HG03175 (cell line): ENCODE results near the gene RBBP9.
A peak's percentile ranks its signal among the peaks of the same experiment; 100 is the strongest.
"Not testable (repeated sequence)": the region's sequence is repeated elsewhere in the genome, so short reads cannot be mapped to it uniquely, and the experiment has no call there.

Experiments used
- ATAC-seq: cut with Tn5 transposase; IDR thresholded peaks from one replicate; pipeline ENCODE4 v1.9.1; 2021; ENCODE audit warnings: mild to moderate bottlenecking, moderate library complexity; ENCODE audit not compliant: unreplicated experiment

RBBP9 gene

GRCh38 chr20:18506744-18507143 is 9.7 kb upstream of the RBBP9 start:
- no peak for ATAC-seq

DNA sequence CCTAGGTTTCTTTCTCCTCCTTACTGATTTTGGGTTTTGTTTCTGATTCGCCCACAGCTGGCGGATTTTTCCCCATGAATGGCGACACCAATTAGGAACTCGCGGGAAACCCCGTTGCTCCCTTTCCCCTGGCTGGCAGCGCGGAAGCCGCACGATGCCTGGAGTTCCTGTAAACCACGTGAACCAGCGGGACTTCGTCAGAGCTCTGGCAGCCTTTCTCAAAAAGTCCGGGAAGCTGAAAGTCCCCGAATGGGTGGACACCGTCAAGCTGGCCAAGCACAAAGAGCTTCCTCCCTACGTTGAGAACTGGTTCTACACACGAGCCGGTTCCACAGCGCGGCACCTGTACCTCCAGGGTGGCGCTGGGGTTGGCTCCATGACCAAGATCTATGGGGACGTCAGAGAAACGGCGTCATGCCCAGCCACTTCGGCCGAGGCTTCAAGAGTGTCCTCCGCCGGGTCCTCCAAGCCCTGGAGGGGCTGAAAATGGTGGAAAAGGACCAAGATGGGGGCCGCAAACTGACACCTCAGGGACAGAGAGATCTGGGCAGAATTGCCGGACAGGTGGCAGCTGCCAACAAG is 7.5 kb upstream of the RBBP9 start:
- no peak for ATAC-seq

- not testable (repeated sequence) for ATAC-seq
Measured at GRCh38 chr20:18501672-18502071, 4.6 kb upstream of the RBBP9 start.

DNA sequence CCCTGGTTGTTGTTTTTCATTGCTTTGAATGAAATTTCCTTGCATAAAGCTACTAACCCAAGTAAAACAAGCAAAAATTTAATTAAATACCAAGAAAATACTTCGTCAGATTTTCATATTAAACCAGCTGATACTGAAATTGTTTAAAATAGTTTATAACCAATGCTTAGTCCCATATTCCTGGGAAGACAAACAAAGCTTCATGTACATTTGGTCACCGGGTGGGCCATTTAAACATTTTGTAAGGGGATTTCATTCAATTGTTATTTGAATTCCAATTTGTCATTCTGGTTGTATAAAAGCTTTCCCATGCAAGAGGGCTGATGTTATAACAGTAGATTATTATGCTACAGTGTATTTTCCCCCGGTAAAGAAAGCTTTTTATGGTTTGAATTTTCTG is 578 bp upstream of the RBBP9 start:
- no peak for ATAC-seq

GRCh38 chr20:18496042-18496441 is 983 bp downstream of the RBBP9 start:
- ATAC-seq = no peak

GRCh38 chr20:18488301-18488700 is 8.7 kb downstream of the RBBP9 start:
- ATAC-seq = no peak

DNA sequence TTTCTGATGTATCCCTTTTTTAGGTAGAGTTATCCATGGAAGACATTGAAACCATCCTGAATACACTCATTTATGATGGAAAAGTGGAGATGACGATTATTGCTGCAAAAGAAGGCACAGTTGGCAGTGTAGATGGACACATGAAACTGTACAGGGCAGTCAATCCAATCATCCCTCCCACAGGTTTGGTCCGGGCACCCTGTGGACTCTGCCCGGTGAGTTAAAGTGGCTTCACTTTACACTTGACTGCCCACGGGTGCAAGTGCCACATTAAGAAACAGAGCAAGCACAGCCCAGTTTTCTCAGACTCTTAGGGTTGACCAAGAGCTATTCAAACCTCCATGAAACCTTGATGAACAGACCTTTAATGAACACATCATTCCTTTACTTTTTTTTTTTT is 15.4 kb downstream of the RBBP9 start:
- no peak for ATAC-seq

DNA sequence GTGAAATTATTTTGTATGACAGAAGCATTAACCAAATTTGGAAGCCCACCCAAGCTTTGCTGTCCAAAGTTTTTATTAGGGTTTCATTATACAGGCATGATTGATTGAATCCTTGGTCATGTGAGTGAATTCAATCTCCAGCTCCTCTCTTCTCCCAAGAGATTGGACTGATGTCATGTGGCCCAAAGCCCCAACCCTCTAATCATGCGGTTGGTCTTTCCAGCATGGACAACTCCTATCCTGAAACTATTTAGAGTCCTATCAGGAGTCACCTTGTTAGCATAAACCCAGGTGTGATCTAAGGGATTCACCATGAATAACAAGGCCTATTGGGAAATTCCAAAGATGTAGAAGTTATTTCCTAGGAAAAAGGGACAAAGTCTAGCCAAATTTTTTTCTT is 19.2 kb downstream of the RBBP9 start:
- no peak for ATAC-seq

- no peak for ATAC-seq
Measured at GRCh38 chr20:18477218-18477617, 19.8 kb downstream of the RBBP9 start.

DNA sequence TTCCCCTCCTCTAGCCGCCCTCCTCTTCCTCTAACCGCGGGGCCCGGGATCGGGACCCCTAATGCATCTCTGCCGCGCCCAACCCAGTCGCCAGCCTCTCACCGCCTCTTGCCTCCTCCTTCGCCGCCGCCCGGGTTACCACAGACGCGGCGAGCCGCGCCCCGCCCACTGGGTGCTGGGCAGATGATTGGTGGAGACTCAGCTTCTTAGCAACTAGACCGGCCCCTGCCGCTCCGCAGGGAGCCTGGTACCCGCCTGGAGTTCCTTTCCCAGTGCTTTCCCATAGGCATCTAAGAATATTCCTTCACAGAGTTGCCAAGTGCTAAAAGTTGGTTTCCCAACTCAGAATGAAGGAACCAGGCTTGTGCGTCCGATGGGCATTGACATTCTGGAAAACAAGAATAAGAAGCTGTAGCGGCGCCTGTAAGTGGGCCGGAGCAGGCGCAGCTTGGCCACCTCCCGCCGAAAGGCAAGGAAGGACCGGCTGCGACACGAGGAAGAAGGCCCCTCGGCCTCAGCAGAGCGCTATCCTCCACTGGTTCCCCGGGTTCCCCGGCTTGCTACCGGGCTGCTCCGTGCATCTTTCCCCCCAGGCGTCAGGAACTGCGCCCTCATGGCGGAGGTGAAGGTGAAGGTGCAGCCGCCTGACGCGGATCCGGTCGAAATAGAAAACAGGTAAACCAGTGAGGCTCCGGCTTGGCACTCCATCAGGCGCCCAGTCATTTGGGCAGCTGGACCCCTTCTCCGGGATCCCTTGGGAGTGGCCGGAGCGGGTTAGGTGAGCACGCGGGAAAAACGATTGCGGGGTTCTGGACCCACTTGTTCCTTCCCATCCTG is 29.9 kb downstream of the RBBP9 start, which contains the start of the genes DZANK1 and POLR3F:
DZANK1 (minus strand) TSS at position 137 of the 837 bp plus-strand sequence. CDS start 1,672 bp downstream, outside the sequence.
POLR3F (plus strand) TSS at position 497 of the 837 bp plus-strand sequence; CDS start at position 614, 117 bp downstream.
- peak; percentile 93 for ATAC-seq

GRCh38 chr20:18466574-18466893 is 30.5 kb downstream of the RBBP9 start:
- ATAC-seq = peak; percentile 11

DNA sequence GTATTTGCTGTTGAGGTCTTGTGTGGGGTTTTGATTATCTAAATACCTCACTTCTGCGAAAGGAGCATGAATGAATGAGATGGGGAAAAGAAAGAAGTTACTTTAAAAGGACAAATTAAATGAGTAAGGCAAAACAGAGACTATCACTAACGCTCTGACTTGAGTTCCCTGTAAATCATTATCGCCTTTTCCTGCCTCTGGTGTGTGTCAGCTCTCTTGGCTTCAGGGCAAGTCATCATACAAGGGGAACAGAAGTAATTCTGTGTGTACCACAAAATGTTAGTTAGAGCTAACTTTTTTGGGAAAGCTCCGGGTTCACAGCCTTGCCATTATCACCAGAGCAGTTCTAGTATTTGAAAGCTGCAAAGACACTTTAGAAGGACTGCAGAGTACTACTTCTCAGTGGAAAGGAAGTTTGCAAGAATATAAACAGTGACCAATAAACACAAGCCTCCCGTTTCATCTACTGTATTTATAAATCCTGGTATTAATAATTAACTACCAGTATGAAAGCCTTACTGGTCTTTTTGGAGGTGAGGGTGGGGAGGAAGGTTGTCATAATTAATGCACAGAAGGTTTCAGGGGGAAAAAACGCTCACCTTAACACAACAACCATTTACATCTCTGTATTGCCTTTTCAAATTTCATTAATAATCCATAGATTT is 31.4 kb downstream of the RBBP9 start:
- peak; percentile 32 for ATAC-seq

- ATAC-seq = no peak
Measured at GRCh38 chr20:18456600-18456999, 40.4 kb downstream of the RBBP9 start.

GRCh38 chr20:18443886-18444285 is 53.1 kb downstream of the RBBP9 start:
- ATAC-seq = no peak

GRCh38 chr20:18440403-18440802 is 56.6 kb downstream of the RBBP9 start:
- ATAC-seq = no peak

DNA sequence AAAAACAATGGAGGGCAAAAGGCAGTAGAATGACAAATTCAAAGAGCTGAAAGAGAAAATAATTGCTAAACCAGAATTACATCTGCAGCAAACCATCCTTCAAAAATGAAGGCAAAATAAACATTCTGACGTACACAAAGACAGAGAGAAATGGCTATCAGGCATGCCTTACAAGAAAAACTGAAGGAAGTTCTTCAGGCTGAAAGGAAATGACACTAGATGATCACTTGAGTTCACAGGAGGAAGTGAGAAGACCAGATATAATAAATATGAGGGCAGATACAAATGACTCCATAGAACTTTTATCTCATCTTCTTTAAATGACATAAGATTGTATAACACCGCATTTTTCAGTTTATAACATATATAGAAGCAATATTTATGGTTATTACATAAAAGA is 60.2 kb downstream of the RBBP9 start:
- ATAC-seq = no peak
